HG03175 (cell line): ENCODE results near the gene TIPARP.
"Not testable (repeated sequence)": the region's sequence is repeated elsewhere in the genome, so short reads cannot be mapped to it uniquely, and the experiment has no call there.

Experiments used
- ATAC-seq: cut with Tn5 transposase; IDR thresholded peaks from one replicate; pipeline ENCODE4 v1.9.1; 2021; ENCODE audit warnings: mild to moderate bottlenecking, moderate library complexity; ENCODE audit not compliant: unreplicated experiment

The TIPARP gene

GRCh38 chr3:156707588-156707987 is 33.2 kb downstream of the TIPARP start:
- no peak for ATAC-seq

- no peak for ATAC-seq
Measured at GRCh38 chr3:156710429-156710828, 36.0 kb downstream of the TIPARP start.

GRCh38 chr3:156711113-156711512 is 36.7 kb downstream of the TIPARP start:
- no peak for ATAC-seq

GRCh38 chr3:156711944-156712343 is 37.6 kb downstream of the TIPARP start:
- ATAC-seq, result peak; percentile 88

DNA sequence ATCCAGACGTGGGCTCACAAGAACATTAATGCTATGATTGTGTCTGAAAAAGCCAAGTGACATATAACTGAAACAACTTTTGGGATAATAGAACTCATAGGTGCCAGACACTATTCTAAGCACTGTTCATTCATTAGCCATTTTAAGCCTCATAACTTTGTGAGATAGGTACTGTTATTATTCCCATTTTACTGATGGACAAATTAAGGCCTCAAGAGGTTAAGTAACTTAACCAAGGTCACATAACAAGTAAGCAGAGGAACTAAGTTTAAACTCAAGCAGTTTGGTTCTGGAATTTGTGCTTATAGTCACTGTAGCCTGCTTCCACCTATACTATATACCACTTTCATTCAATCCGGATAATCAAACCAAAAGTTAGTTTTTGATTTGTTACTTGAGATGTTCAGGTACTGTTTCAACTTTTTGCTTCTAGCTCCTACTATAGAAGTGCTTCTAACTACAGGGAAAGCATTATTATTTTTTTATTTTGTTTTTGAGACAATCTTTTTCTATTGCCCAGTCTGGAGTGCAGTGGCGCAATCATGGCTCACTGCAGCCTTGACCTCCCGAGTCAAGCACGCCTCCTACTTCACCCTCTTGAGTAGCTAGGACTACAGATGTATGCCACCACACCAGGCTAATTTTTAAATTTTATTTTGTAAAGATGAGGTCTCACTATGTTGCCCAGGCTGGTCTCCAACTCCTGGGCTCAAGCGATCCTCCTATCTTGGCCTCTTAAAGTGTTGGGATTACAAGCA is 41.9 kb downstream of the TIPARP start:
- ATAC-seq, result no peak

DNA sequence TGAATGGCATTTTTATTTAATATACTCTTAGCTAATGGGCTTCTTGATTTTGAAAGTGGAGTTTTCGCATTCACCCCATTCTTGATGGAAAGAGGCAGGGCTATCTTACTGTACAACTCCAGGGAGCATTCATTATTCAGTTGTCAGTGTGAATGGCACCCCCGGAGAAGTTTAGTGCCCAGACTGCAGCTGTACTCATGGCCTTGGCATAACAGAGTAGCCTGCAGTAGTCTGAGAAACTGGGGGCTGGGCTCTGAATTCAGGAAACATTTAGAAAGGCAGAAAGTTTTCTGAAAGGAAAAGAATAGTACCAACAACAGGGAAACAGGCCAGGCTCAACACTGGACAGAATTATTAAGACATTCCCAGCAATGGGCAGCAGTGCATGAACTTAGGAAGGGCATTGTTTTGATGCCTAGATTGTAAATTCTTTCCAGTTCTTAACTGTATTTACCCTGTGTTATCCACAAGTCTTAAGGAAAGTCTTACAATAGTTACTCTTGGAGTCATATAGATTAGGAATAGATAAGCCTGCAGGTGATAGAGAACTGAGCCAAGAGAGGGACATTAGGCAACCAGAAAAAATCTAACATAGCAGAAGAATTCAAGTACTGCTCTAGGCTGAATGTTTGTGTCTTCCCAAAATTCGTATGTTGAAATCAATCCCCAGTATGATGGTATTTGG is 44.4 kb downstream of the TIPARP start:
- ATAC-seq, result no peak

DNA sequence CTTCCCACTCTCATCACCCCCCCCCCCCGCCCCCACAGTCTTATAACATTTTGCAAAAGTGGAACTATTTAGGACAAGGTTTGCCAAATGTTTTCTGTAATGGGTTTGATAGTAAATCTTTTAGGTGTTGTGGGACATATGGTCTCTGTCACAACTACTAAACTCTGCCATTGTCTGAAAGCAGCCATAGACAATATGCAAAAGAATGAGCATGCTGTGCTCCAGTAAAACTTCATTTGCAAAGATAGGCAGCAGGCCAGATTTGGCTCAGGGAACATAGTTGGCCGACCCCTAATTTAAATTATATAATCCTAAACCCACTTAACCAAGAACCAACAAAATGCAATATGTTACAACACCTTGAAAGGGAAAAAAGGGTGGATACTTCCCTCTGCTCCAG is 46.4 kb downstream of the TIPARP start:
- no peak for ATAC-seq

- ATAC-seq, result no peak
Measured at GRCh38 chr3:156721687-156722618, 47.6 kb downstream of the TIPARP start.

- ATAC-seq, result no peak
Measured at GRCh38 chr3:156723182-156723619, 48.8 kb downstream of the TIPARP start.

DNA sequence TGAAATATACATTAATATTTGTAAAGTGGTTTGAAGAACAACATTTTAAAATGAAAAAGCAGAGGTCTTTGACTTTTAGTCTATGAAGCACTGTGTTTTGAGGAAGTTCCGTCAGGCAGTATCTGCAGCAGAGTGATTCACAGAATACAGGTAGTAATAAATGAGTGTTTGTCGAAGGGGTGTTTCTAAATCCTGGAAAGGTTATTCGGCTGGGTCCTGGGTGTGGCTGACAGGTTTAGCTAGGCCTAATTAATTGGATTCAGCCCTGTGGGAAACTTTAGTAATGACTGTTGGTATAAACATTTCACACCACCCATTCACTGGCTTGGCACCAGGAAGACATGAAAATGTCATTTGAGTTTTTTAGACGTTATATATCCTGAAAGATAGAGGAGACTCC is 51.3 kb downstream of the TIPARP start:
- no peak for ATAC-seq

- no peak for ATAC-seq
Measured at GRCh38 chr3:156726456-156726855, 52.1 kb downstream of the TIPARP start.

DNA sequence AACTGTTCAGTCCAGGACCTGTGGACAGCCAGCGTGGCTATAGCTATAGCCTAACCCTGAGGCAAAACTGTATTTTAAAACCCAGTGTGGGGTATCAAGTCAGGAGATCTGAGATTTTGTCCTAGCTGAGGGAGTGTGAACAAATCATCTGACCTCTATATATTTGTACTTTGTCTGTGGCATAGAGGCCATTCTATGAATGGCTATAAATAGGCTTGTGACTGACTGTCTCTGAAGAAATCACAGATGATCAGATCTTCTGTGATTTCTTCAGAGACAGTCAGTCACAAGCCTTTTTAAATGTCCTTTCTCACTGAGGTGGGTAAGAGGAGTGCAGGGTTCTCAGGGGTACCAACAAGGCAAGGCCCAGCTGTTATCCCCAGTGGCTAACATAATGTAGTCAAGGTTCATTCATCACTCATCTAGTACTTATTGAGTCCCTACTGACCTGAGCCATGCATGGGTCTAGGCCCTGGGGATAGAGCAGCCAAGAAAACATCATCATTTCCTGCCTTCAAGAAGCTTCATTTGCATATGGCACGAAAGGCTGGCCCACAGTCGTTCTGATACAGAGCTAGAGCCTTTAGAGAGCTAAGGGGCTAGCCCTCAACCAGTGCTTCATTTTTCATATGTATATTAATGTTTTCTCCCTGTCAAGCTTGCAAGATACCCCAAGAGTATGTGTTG is 53.3 kb downstream of the TIPARP start:
- peak; percentile 89 for ATAC-seq

DNA sequence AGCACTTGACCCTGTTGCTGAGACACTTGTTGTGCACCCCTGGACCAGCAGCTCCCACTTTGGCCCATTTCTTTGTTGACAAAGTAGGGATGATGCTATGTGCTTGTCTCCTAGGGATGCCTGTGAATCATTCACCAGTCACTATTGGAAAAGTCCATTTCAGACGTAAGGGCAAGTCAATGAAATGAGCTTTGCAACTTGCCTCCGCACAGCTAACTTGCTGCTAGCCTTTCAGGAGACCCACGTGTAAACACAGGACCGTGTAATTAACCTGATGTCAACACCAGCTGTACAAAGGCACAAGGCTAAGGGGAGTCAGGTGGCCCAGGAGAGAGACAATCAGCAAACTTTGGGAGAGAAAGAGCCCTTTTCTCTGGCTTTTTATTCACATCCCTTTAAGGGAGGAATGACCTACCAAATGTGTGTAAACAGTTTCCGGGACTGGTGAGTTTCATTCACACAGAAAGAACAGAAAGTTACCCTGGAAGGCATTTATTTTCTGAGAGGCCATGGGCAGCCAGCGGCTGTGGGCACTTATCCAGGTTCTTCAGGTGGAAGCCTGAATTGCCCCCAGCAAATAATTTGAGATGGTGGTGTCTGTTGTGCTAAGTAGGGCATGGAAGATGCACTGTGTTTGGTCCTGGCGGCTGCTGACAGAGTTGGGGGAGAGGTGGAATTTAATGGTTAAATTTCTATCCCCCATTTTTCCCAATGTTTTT is 54.0 kb downstream of the TIPARP start:
- ATAC-seq, result peak; percentile 10

GRCh38 chr3:156729460-156730179 is 55.2 kb downstream of the TIPARP start:
- ATAC-seq, result no peak

DNA sequence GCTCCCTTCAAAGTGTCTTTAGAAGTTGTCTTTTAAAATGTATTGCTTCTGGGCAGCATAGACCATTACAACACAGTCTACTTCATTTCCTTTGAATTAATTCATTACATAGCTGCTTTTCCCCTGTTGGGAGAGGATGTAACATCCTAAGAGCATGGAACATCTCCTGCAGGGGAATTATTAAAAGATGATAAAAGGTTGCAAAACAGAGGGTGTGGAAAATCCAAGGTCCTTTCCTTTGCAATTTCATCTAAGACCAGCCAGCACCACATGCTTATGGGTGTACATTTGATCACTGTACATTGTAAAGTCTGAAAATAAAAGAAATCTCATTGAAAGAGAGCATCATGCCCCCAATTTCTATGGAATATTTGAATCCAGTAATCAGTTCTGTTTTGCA is 57.4 kb downstream of the TIPARP start:
- ATAC-seq, result no peak

DNA sequence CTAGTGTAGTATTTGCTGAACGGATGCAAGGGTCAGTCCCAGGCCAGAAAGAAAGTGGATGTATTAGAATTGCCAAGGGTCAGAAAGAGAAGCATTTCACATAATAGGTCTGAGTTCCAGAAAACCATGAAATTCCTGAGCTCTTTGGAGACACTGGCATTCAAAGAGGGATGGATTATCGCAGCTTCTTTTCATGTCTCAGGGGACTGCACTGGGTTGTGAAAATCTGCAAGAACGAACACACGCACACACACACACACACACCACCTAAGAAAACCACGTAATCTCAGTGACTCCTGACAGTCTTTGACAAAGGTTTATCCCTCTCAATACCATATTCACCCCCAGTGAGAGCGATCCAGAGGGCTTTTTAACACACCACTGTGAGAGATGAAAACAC is 57.9 kb downstream of the TIPARP start:
- no peak for ATAC-seq

DNA sequence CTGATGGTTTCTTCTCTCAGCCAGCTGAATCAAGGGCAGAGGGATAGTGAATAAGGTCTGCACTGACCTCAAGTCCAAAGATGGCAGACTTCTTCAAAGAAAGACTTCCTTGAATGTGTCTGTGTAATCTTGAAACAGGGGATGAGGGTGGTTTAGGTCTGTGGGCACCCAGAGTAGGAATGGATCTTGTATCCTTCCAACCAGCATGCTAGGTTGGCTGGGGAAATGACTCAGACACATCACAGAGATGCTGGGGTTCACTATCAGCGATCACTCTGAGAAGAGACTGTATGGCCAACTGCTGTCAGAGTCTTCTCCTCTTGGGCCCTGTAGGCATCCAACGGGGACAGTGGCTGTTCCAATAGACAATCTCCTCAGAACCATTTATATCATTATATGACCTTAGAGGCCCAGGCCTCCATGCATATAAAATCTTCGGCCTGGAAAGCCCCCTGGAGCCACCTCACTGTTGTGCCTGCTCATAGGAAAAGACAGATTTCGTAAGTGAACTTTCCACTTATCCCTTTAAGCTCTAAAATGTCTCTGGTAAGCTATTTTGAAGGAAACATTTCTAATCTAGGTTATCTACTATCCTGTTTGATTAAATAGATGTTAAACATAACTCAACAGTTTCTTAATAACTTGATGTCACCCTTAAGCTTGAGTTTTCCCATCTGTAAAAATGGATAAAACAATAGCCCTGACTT is 58.5 kb downstream of the TIPARP start:
- ATAC-seq, result no peak

DNA sequence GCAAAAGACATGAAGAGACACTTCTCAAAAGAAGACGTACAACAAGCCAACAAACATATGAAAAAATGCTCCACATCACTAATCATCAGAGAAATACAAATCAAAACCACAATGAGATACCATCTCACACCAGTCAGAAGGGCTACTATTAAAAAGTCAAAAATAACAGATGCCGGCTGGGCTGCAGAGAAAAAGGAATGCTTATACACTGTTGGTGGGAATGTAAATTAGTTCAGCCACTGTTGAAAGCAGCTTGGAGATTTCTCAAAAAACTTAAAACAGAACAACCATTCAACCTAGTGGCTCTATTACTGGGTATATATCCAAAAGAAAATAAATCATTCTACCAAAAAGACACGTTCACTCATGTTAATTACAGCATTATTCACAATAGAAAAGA is 60.3 kb downstream of the TIPARP start:
- ATAC-seq, result not testable (repeated sequence)

- ATAC-seq, result no peak
Measured at GRCh38 chr3:156735471-156735870, 61.1 kb downstream of the TIPARP start.
